ENCODE data around the gene CPSF3. TPM values are rescaled to one million over a fixed set of nuclear protein-coding genes. Genes with fewer than 3 reads are reported as not detected.

CPSF3 gene
- total and polyA plus RNA-seq, 2 of the 13 experiments (the other 11 are each of a cell fraction or from before 2014, with no cell fraction given), result 19.8 to 93.0 TPM

GRCh38 chr2:9420495-9420894, 3.0 kb upstream of the CPSF3 start (continued):
- TF ChIP-seq NR1H2 (CRISPR knock-in tag; IDR thresholded peaks at IDR 0.05; ENCODE audit: borderline replicate concordance, low read depth) (no peak), MIXL1 (CRISPR knock-in tag; IDR thresholded peaks at IDR 0.05) (no peak), REPIN1 (CRISPR knock-in tag; IDR thresholded peaks at IDR 0.05; ENCODE audit: borderline replicate concordance, low read depth) (no peak), IRX3 (CRISPR knock-in tag; IDR thresholded peaks at IDR 0.05; ENCODE audit: borderline replicate concordance, low read depth) (no peak), CREBL2 (CRISPR knock-in tag; IDR thresholded peaks at IDR 0.05; ENCODE audit: borderline replicate concordance) (no peak), MEIS1 (CRISPR knock-in tag; IDR thresholded peaks at IDR 0.05; ENCODE audit: borderline replicate concordance) (no peak), SIN3A (IDR thresholded peaks at IDR 0.05; ENCODE audit: borderline replicate concordance, low read depth, low read length) (no peak), ZBTB7B (CRISPR knock-in tag; IDR thresholded peaks at IDR 0.05) (peak; percentile 34; the same call in 1 of the 2 replicates), SP5 (CRISPR knock-in tag; IDR thresholded peaks at IDR 0.05; ENCODE audit: borderline replicate concordance, low read depth) (no peak), FOXP4 (CRISPR knock-in tag; IDR thresholded peaks at IDR 0.05) (peak; percentile 57), PAXIP1 (CRISPR knock-in tag; conservative IDR thresholded peaks at IDR 0.05) (no peak), MTF1 (CRISPR knock-in tag; IDR thresholded peaks at IDR 0.05) (no peak), ZFP36L1 (CRISPR knock-in tag; IDR thresholded peaks at IDR 0.05) (no peak), TBX2 (CRISPR knock-in tag; IDR thresholded peaks at IDR 0.05; ENCODE audit: borderline replicate concordance) (no peak), HNRNPUL1 (IDR thresholded peaks at IDR 0.05; ENCODE audit: low read depth, low read length) (no peak), ZBTB38 (CRISPR knock-in tag; IDR thresholded peaks at IDR 0.05) (no peak), CHD2 (IDR thresholded peaks at IDR 0.05; ENCODE audit: low read depth, low read length) (no peak)
- TF ChIP-seq, protein P1, sequence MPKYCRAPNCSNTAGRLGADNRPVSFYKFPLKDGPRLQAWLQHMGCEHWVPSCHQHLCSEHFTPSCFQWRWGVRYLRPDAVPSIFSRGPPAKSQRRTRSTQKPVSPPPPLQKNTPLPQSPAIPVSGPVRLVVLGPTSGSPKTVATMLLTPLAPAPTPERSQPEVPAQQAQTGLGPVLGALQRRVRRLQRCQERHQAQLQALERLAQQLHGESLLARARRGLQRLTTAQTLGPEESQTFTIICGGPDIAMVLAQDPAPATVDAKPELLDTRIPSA (CRISPR knock-in tag; IDR thresholded peaks at IDR 0.05; ENCODE audit: borderline replicate concordance), result no peak
